ENCODE measurements around the gene GLT8D1. TPM values are rescaled to one million over a fixed set of nuclear protein-coding genes. Genes with fewer than 3 reads are reported as not detected.

GLT8D1 gene
- total and polyA plus RNA-seq, 7 donors: 12.0 to 40.1 (median 20.2) TPM

GRCh38 chr3:52715714-52716305, 10.2 kb upstream of the GLT8D1 start:
- Histone ChIP-seq H3K4me3 (no peak overlapping the region), H3K9me3 (no peaks in the 10 kb centered on the region), H3K4me1 (no peaks in the 10 kb centered on the region), H3K27me3 (ENCODE audit: insufficient read depth in 3 of 3, low read length in 2 of 3) (no peaks in the 10 kb centered on the region), H3K36me3 (ENCODE audit: insufficient read depth in 1 of 2, low read depth in 1 of 2) (peaks cover 0 to 23% of the 10 kb centered on the region in 2 donors), H3K27ac (no peak overlapping the region)
- intact Hi-C loops (cut with DNase I): no loop called here
- ATAC-seq: no peak
- no peak for TF ChIP-seq CTCF (IDR thresholded peaks at IDR 0.05)
- 90 to 93% (median 91%) methylated on average over 11 of the region's 11 CpGs for whole genome bisulfite sequencing, 3 donors
- DNase-seq: no peak

DNA sequence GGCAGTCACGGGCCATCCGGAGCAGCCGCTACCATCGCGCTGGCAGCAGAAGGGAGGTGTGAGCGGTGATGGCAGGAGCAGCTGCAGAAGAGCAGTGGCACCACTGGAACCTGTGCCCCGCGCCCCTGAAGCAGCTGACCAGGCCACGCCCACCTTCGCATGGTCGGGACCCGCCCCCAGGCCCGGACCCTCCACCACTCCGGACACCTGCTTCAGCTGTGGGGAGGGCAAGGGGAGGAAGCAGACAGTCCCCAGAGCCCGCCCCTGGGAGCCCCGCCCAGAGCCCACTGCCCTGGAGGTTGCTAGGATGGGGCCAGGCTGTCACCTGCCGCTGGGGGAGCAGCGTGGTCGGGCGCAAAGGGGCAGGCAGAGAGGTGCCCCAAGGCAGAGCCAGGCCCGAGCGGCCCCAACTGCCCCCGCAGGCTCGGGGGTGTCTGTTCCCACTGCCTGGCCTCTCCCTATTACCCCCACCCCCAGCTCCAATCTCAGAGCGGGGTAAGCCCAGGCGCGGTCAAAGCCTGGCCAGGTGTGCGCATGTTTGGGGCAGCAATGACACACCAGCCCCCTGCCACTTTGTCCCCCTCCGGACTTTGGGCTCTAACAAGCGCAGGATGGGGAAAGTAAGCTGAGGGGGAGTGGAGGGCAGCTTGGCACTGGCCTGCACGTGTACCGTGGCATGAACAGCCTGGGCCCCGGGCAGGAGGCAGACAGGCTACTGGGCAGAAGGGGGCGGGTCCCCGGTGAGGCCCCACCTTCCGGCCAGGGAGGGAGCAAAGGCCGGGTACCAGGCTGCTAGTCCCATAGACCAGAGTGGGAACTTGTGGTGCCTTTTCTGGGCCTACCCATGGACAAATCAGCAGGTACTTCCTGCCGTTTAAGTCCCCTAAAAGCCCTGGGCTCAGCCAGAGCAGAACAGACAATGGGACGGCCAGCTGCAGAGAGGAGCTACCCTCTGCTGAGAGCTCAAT, 9.0 kb upstream of the GLT8D1 start:
- Histone ChIP-seq H3K9me3 (no peaks in the 10 kb centered on the region), H3K36me3 (ENCODE audit: insufficient read depth in 1 of 2, low read depth in 1 of 2) (peaks cover 0 to 26% of the 10 kb centered on the region in 2 donors), H3K4me3 (no peak overlapping the region), H3K27me3 (ENCODE audit: insufficient read depth in 3 of 3, low read length in 2 of 3) (no peaks in the 10 kb centered on the region), H3K27ac (no peak overlapping the region), H3K4me1 (no peaks in the 10 kb centered on the region)
- WGBS, 3 donors: 44 to 46% (median 45%) methylated on average over 32 to 39 of the region's 39 CpGs
- DNase-seq (no peak), ATAC-seq (peak in 2 of 4 donors; percentile 27 to 44)
- no peak for TF ChIP-seq CTCF (IDR thresholded peaks at IDR 0.05)
- intact Hi-C loops (cut with DNase I): no loop called here

DNA sequence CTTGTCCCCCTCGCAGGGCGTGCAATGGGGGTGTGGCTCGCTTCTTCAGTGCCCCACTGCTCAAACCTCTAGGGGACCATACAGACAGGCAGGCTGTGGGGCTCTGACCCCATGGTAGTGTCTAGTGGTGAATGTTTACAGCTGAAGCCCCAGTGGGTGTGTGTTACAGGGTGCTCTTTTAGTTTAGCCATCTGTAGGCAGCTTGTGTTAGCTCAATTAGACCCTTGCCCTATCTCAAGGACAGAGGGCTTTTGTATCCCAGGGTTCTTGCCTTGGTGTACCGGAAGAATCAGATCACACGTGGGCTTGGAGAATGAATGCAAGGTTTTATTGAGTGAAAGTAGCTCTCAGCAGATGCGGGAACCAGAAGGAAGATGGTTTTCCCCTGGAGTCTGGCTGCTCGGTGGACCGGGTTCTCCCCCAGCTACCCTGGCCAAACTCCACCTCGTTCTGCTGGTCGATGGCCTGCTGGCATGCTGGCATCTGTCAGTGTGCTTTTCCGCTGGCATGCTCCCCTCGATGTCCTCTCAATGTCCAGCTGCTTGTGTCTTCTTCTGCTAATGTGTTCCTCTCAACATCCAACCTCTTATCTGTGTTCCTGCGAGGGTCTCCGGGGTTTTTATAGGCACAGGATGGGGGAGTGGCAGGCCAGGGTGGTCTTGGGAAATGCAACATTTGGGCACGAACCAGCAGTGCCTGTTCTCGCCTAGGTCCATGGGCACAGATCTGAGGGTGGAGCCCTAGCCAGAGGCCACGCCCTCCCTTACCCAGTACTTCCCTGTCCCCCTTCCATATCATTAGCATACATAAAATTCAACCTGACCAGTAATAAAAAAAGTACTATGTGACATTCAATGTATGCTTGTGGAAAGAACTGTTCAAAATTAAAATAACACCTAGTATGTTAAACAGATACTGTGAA, 7.0 kb upstream of the GLT8D1 start:
- no peak for ATAC-seq
- WGBS, 3 donors: 73 to 81% (median 78%) methylated on average over 17 of the region's 17 CpGs
- Histone ChIP-seq H3K4me3 (no peak overlapping the region), H3K36me3 (ENCODE audit: insufficient read depth in 1 of 2, low read depth in 1 of 2) (peaks cover 0 to 42% of the 10 kb centered on the region in 2 donors), H3K9me3 (no peaks in the 10 kb centered on the region), H3K4me1 (peaks cover 3% of the 10 kb centered on the region), H3K27me3 (ENCODE audit: insufficient read depth in 3 of 3, low read length in 2 of 3) (no peaks in the 10 kb centered on the region), H3K27ac (no peak overlapping the region)
- no peak for TF ChIP-seq CTCF (IDR thresholded peaks at IDR 0.05)
- intact Hi-C loops (cut with DNase I): no loop called here
- peak in 1 of 2 donors; percentile 25 for DNase-seq

DNA sequence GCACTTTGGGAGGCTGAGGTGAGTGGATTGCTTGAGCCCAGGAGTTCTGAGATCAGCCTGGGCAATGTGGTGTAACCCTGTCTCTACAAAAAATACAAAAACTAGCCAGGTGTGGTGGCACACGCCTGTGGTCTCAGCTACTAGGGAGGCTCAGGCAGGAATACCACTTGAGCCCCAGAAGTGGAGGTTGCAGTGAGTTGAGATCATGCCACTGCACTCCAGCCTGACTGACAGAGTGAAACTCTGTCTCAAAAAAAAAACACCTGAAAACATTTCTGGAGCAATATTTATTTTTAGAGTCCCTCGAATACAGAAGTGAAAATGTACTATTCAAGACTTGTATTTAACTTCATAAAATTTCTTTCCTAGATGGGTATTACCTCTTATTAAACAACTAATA, 4.9 kb upstream of the GLT8D1 start:
- intact Hi-C loops (cut with DNase I): no loop called here
- H3K9me3 ChIP-seq: no peaks in the 10 kb centered on the region
- peaks cover 0 to 46% of the 10 kb centered on the region in 2 donors for H3K36me3 ChIP-seq (ENCODE audit: insufficient read depth in 1 of 2, low read depth in 1 of 2)
- TF ChIP-seq CTCF (IDR thresholded peaks at IDR 0.05): no peak
- WGBS, 3 donors: 80 to 85% (median 82%) methylated on average over 2 of the region's 2 CpGs
- H3K4me3 ChIP-seq: no peak overlapping the region
- ATAC-seq (no peak), DNase-seq (no peak)
- peaks cover 11% of the 10 kb centered on the region for H3K4me1 ChIP-seq
- no peaks in the 10 kb centered on the region for H3K27me3 ChIP-seq (ENCODE audit: insufficient read depth in 3 of 3, low read length in 2 of 3)
- H3K27ac ChIP-seq: no peak overlapping the region
